ENCODE data around the gene DHRS3.

DNA sequence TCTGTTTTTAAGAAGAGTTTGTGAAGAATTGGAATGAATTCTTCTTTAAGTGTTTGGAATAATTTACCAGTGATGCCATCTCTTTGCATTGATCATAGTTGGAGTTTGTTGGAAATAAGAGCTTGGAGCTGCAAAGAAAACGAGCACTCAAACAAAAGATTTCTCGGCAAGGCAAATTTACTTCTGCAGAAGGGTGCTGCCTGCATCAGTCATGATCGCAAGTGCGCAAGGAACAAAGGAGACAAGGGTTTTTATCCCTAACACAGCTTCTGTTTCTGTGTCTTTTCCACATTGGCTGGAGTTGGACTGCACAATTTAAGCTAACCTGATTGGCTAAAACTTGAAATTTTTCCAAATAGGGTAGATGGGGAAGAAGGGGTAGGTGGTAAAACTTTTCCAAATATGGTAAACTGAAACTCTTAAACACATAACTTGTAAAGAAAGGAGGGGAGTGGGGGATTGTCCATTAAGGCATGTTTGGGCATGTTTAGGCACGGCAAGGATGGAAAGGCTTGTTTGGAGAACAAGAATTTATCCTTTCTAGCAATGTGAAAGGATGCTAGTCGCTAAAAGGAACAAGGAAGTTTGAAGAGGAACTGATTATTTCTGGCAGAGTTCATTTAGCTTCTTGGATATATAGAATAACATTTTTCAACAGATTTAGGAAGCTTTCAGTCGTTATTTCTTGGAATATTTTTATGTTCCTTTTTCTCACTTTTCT lies 22.4 kb upstream of the DHRS3 start:
- no peak for TF ChIP-seq CTCF (IDR thresholded peaks at IDR 0.05 in 2 of 3, conservative IDR thresholded peaks at IDR 0.05 in 1 of 3; ENCODE audit: borderline replicate concordance in 1 of 3, insufficient read depth in 1 of 3, low read depth in 2 of 3, low read length in 2 of 3)
- no peak for TF ChIP-seq POLR2AphosphoS5 (IDR thresholded peaks at IDR 0.05; ENCODE audit: low read depth, low read length)
- TF ChIP-seq EZH2 (IDR thresholded peaks at IDR 0.05), result no peak

Data from HCT116 (cell line).